Liver (tissue), 9 donors: ENCODE results near the gene TRMT61A. TPM values are rescaled to one million over a fixed set of nuclear protein-coding genes. Genes with fewer than 3 reads are reported as not detected.

Experiments used
- DNase-seq: peaks from one replicate; pipeline ENCODE4 v3.0.0-alpha.2; 2017; ENCODE audit warnings: low spot score
- H3K27ac ChIP-seq, 2 donors: one replicate each; pipeline ENCODE4 v1.7.0; 2013; ENCODE audit warnings: inconsistent platforms in 2 of 2, low read length in 2 of 2, control low read depth in 1 of 2, low read depth in 1 of 2, mild to moderate bottlenecking in 1 of 2
- H3K27me3 ChIP-seq, 4 donors: one replicate each; pipeline versions ENCODE4 v1.6.1 to v1.7.0; 2013; ENCODE audit warnings: low read length in 3 of 4, inconsistent platforms in 1 of 4, mild to moderate bottlenecking in 1 of 4, moderate library complexity in 1 of 4; ENCODE audit not compliant: control insufficient read depth in 4 of 4, insufficient read depth in 4 of 4
- H3K36me3 ChIP-seq, 4 donors: one replicate each; pipeline versions ENCODE4 v1.6.1 to v1.7.0; 2013; ENCODE audit warnings: low read length in 3 of 4, mild to moderate bottlenecking in 3 of 4, low read depth in 1 of 4, moderate library complexity in 1 of 4; ENCODE audit not compliant: control insufficient read depth in 4 of 4, insufficient read depth in 3 of 4
- H3K4me1 ChIP-seq, 4 donors: one replicate each; pipeline versions ENCODE4 v1.6.1 to v1.7.0; 2013; ENCODE audit warnings: low read length in 3 of 4, mild to moderate bottlenecking in 3 of 4, moderate library complexity in 1 of 4; ENCODE audit not compliant: control insufficient read depth in 4 of 4, insufficient read depth in 4 of 4
- H3K4me3 ChIP-seq, 3 donors: one replicate each; pipeline versions ENCODE4 v1.6.1 to v1.7.0; 2013; ENCODE audit warnings: low read length in 3 of 3, control low read depth in 1 of 3, low read depth in 1 of 3, mild to moderate bottlenecking in 1 of 3
- H3K9ac ChIP-seq, 2 donors: one replicate each; pipeline ENCODE4 v1.7.0; 2013; ENCODE audit warnings: low read length in 2 of 2, mild to moderate bottlenecking in 2 of 2, moderate library complexity in 2 of 2, control low read depth in 1 of 2, low read depth in 1 of 2
- H3K9me3 ChIP-seq, 4 donors: one replicate each; pipeline versions ENCODE4 v1.6.1 to v1.7.0; 2013; ENCODE audit warnings: low read length in 3 of 4; ENCODE audit not compliant: control insufficient read depth in 4 of 4
- EGR1 ChIP-seq, 2 donors: IDR thresholded peaks; 2 replicates each; pipeline ENCODE4 v1.6.1; 2016 to 2018; ENCODE audit warnings: antibody characterized with exemption in 2 of 2, low read depth in 2 of 2
- GABPA ChIP-seq, 2 donors: IDR thresholded peaks in 1 of 2; conservative IDR thresholded peaks in 1 of 2; 2 replicates each; pipeline ENCODE4 v1.6.1; 2016; ENCODE audit warnings: antibody characterized with exemption in 2 of 2, mild to moderate bottlenecking in 1 of 2, moderate library complexity in 1 of 2
- HNF4A ChIP-seq, 2 donors: conservative IDR thresholded peaks; 2 replicates each; pipeline ENCODE4 v1.6.1; 2016; ENCODE audit warnings: antibody characterized with exemption in 2 of 2, mild to moderate bottlenecking in 2 of 2
- REST ChIP-seq: IDR thresholded peaks from 2 replicates; pipeline ENCODE4 v1.6.1; 2016; ENCODE audit warnings: antibody characterized with exemption, mild to moderate bottlenecking
- RXRA ChIP-seq, 2 donors: IDR thresholded peaks; 2 replicates each; pipeline ENCODE4 v1.6.1; 2017 to 2018; ENCODE audit warnings: antibody characterized with exemption in 2 of 2, mild to moderate bottlenecking in 1 of 2
- SP1 ChIP-seq: IDR thresholded peaks from 2 replicates; pipeline ENCODE4 v1.6.1; 2018; ENCODE audit warnings: antibody characterized with exemption, mild to moderate bottlenecking
- WGBS: extraction: QIAGEN DNeasy Blood & Tissue Kit; methylation state at CpG from one replicate; pipeline ENCODE4 v1.1.7; 2013; 5-methylcytosine and 5-hydroxymethylcytosine counted together
- polyA plus RNA-seq, 2 donors: library from polyadenylated mRNA; stranded (reverse) in 1 of 2; unstranded in 1 of 2; fragments of 200-250 nt in 1 of 2; fragments of >200 nt in 1 of 2; fragmentation: Nextera tagmentation in 1 of 2; extraction: Ambion mirVana in 1 of 2; gene quantifications; one replicate each; pipeline versions ENCODE4 v1.2.1 to v1.2.3, GENCODE V29; 2013 to 2015
- total RNA-seq, 2 donors: library from RNA; depleted of rRNA; stranded (reverse); fragments of >200 nt; gene quantifications; one replicate each; pipeline ENCODE4 v1.2.3, GENCODE V29; 2014
- TF ChIP-seq, protein P1 (sequence below): IDR thresholded peaks from 2 replicates; pipeline ENCODE4 v1.6.1; 2016; ENCODE audit warnings: antibody characterized with exemption
- TF ChIP-seq, protein P2 (sequence below): IDR thresholded peaks from 2 replicates; pipeline ENCODE4 v1.6.1; 2016; ENCODE audit warnings: antibody characterized with exemption
- TF ChIP-seq, protein P3 (sequence below): IDR thresholded peaks from 2 replicates; pipeline ENCODE4 v1.6.1; 2016; ENCODE audit warnings: antibody characterized with exemption
- TF ChIP-seq, protein P4 (sequence below): fragments of 150-350 bp; IDR thresholded peaks from 2 replicates; pipeline ENCODE4 v1.5.1; 2017; ENCODE audit warnings: improper control_type of control experiment, low read depth, low read length; ENCODE audit not compliant: missing input control
- donor health status: healthy.
- donor health status: healthy.
- donor health status: healthy.
- donor health status: healthy.
- donor health status: healthy.

The TRMT61A gene
- total and polyA plus RNA-seq, 4 donors, result 4.1 to 8.0 (median 6.5) TPM

GRCh38 chr14:103539056-103539825, 10.2 kb downstream of the TRMT61A start:
- no peak overlapping the region for H3K27ac ChIP-seq

More at GRCh38 chr14:103539056-103539825, 10.2 kb downstream of the TRMT61A start:
- H3K9me3 ChIP-seq, result no peaks in the 10 kb centered on the region
- H3K4me3 ChIP-seq, result no peak overlapping the region
- no peak overlapping the region for H3K9ac ChIP-seq
- peaks cover 0 to 13% (median 0%) of the 10 kb centered on the region in 4 donors for H3K36me3 ChIP-seq
- DNase-seq, result no peak
- peaks cover 0 to 6% (median 0%) of the 10 kb centered on the region in 4 donors for H3K4me1 ChIP-seq
- TF ChIP-seq, protein P1, sequence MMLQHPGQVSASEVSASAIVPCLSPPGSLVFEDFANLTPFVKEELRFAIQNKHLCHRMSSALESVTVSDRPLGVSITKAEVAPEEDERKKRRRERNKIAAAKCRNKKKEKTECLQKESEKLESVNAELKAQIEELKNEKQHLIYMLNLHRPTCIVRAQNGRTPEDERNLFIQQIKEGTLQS, result no peak
- TF ChIP-seq HNF4A (conservative IDR thresholded peaks at IDR 0.05) (no peak), RXRA (IDR thresholded peaks at IDR 0.05) (no peak), EGR1 (IDR thresholded peaks at IDR 0.05; ENCODE audit: low read depth in 2 of 2) (no peak), SP1 (no peak), GABPA (IDR thresholded peaks at IDR 0.05 in 1 of 2, conservative IDR thresholded peaks at IDR 0.05 in 1 of 2) (no peak), REST (no peak)
- TF ChIP-seq, protein P2, sequence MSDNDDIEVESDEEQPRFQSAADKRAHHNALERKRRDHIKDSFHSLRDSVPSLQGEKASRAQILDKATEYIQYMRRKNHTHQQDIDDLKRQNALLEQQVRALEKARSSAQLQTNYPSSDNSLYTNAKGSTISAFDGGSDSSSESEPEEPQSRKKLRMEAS, result no peak
- TF ChIP-seq, protein P3, sequence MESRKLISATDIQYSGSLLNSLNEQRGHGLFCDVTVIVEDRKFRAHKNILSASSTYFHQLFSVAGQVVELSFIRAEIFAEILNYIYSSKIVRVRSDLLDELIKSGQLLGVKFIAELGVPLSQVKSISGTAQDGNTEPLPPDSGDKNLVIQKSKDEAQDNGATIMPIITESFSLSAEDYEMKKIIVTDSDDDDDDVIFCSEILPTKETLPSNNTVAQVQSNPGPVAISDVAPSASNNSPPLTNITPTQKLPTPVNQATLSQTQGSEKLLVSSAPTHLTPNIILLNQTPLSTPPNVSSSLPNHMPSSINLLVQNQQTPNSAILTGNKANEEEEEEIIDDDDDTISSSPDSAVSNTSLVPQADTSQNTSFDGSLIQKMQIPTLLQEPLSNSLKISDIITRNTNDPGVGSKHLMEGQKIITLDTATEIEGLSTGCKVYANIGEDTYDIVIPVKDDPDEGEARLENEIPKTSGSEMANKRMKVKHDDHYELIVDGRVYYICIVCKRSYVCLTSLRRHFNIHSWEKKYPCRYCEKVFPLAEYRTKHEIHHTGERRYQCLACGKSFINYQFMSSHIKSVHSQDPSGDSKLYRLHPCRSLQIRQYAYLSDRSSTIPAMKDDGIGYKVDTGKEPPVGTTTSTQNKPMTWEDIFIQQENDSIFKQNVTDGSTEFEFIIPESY, result no peak
- TF ChIP-seq, protein P4, sequence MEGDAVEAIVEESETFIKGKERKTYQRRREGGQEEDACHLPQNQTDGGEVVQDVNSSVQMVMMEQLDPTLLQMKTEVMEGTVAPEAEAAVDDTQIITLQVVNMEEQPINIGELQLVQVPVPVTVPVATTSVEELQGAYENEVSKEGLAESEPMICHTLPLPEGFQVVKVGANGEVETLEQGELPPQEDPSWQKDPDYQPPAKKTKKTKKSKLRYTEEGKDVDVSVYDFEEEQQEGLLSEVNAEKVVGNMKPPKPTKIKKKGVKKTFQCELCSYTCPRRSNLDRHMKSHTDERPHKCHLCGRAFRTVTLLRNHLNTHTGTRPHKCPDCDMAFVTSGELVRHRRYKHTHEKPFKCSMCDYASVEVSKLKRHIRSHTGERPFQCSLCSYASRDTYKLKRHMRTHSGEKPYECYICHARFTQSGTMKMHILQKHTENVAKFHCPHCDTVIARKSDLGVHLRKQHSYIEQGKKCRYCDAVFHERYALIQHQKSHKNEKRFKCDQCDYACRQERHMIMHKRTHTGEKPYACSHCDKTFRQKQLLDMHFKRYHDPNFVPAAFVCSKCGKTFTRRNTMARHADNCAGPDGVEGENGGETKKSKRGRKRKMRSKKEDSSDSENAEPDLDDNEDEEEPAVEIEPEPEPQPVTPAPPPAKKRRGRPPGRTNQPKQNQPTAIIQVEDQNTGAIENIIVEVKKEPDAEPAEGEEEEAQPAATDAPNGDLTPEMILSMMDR, result no peak
- no peaks in the 10 kb centered on the region for H3K27me3 ChIP-seq
- 62% methylated on average over 28 of the region's 28 CpGs for WGBS
